Tongue (tissue), 2 donors: ENCODE data around the gene GPHN. TPM values are rescaled to one million over a fixed set of nuclear protein-coding genes. Genes with fewer than 3 reads are reported as not detected.

Source experiments
- DNase-seq: peaks from one replicate; pipeline ENCODE4 v3.0.0-alpha.2; 2015
- total RNA-seq: library from RNA; depleted of rRNA; stranded (reverse); fragments of >200 nt; gene quantifications from one replicate; pipeline ENCODE4 v1.2.3, GENCODE V29; 2014

The GPHN gene
- total RNA-seq, 1 donor from 2014 or later, result 26.7 TPM

- no peak for DNase-seq
Observed at GRCh38 chr14:66959437-66960050, 451.6 kb downstream of the GPHN start.

- DNase-seq, result no peak
Observed at GRCh38 chr14:66965831-66966230, 457.9 kb downstream of the GPHN start.

GRCh38 chr14:66972469-66972868 lies 464.5 kb downstream of the GPHN start:
- no peak for DNase-seq

- no peak for DNase-seq
Observed at GRCh38 chr14:66974397-66975025, 466.6 kb downstream of the GPHN start.

- DNase-seq, result no peak
Observed at GRCh38 chr14:66975251-66975650, 467.3 kb downstream of the GPHN start.

GRCh38 chr14:66979101-66979974 lies 471.4 kb downstream of the GPHN start:
- peak; percentile 1 for DNase-seq

GRCh38 chr14:66982247-66982646 lies 474.3 kb downstream of the GPHN start:
- DNase-seq, result no peak

GRCh38 chr14:66992776-66993175 lies 484.8 kb downstream of the GPHN start:
- DNase-seq, result no peak

GRCh38 chr14:66993512-66993911 lies 485.6 kb downstream of the GPHN start:
- no peak for DNase-seq

- DNase-seq, result no peak
Observed at GRCh38 chr14:66998013-66998412, 490.1 kb downstream of the GPHN start.

GRCh38 chr14:66999978-67000377 lies 492.0 kb downstream of the GPHN start:
- DNase-seq, result no peak

GRCh38 chr14:67002994-67003753 lies 495.2 kb downstream of the GPHN start:
- DNase-seq, result no peak

GRCh38 chr14:67004521-67004920 lies 496.6 kb downstream of the GPHN start:
- no peak for DNase-seq

- no peak for DNase-seq
Observed at GRCh38 chr14:67010602-67011001, 502.7 kb downstream of the GPHN start.

- DNase-seq, result no peak
Observed at GRCh38 chr14:67016856-67017255, 508.9 kb downstream of the GPHN start.

GRCh38 chr14:67018720-67019119 lies 510.8 kb downstream of the GPHN start:
- DNase-seq, result no peak

- no peak for DNase-seq
Observed at GRCh38 chr14:67019796-67020195, 511.8 kb downstream of the GPHN start.

GRCh38 chr14:67031920-67032774 lies 524.2 kb downstream of the GPHN start:
- no peak for DNase-seq

- DNase-seq, result no peak
Observed at GRCh38 chr14:67045440-67045839, 537.5 kb downstream of the GPHN start.

- no peak for DNase-seq
Observed at GRCh38 chr14:67050896-67051295, 542.9 kb downstream of the GPHN start.

- no peak for DNase-seq
Observed at GRCh38 chr14:67056684-67057083, 548.7 kb downstream of the GPHN start.

- no peak for DNase-seq
Observed at GRCh38 chr14:67059596-67059995, 551.6 kb downstream of the GPHN start.
